Right lobe of liver (tissue), 6 donors: ENCODE data around the gene IGF2. TPM values are rescaled to one million over a fixed set of nuclear protein-coding genes. Genes with fewer than 3 reads are reported as not detected.

ENCODE experiments used
- ATAC-seq, 4 donors: fragments of 200-7000 bp; cut with Tn5 transposase; one replicate each; pipeline ENCODE4 v1.9.1; 2020; ENCODE audit warnings: mild to moderate bottlenecking in 4 of 4, moderate library complexity in 4 of 4
- DNase-seq, 3 donors: peaks; one replicate each; pipeline ENCODE4 v3.0.0-alpha.2; 2020
- H3K27ac ChIP-seq, 3 donors: fragments of 200-600 bp; one replicate each; pipeline ENCODE4 v1.8.0; 2022
- H3K27me3 ChIP-seq, 2 donors: fragments of 200-600 bp; one replicate each; pipeline ENCODE4 v1.8.0; 2022
- H3K36me3 ChIP-seq, 4 donors: fragments of 200-600 bp; sonication (generic) in 1 of 4; one replicate each; pipeline versions ENCODE4 v1.5.1 to v1.8.0; 2017 to 2022; ENCODE audit warnings: control low read depth in 1 of 4
- H3K4me1 ChIP-seq, 4 donors: fragments of 200-600 bp; sonication (generic) in 1 of 4; one replicate each; pipeline versions ENCODE4 v1.5.1 to v1.8.0; 2017 to 2022; ENCODE audit warnings: control low read depth in 1 of 4
- H3K4me3 ChIP-seq, 3 donors: fragments of 200-600 bp; one replicate each; pipeline ENCODE4 v1.8.0; 2022
- H3K9me3 ChIP-seq, 4 donors: fragments of 200-600 bp; sonication (generic) in 1 of 4; one replicate each; pipeline versions ENCODE4 v1.5.1 to v1.8.0; 2017 to 2022; ENCODE audit warnings: control low read depth in 1 of 4
- POLR2A ChIP-seq: fragments of 450-650 bp; IDR thresholded peaks from one replicate; pipeline ENCODE4 v1.6.1; 2017; ENCODE audit warnings: antibody characterized with exemption, mild to moderate bottlenecking
- WGBS: methylation state at CpG from one replicate; pipeline ENCODE4 v1.1.6; 2018; ENCODE audit warnings: low coverage, low lambda C conversion rate; ENCODE audit not compliant: insufficient coverage; ENCODE audit errors: missing lambda C conversion rate; 5-methylcytosine and 5-hydroxymethylcytosine counted together
- intact Hi-C, 2 donors: fragments of 100-400 bp; cut with DNase I; formaldehyde crosslinking; loops; one replicate each; pipeline versions ENCODE4 v1.11.2 to v1.14.1; 2022
- total RNA-seq, 6 experiments: library from RNA; depleted of rRNA in 2 of 6; stranded (reverse); fragments of >200 nt in 2 of 6; fragmentation: NEBNext Ultra II Directional in 3 of 6; extraction: Animal tissue kit (Norgen Biotek cat#: 25700) in 3 of 6; gene quantifications; one replicate each; pipeline versions ENCODE4 v1.1.0 to v1.2.4, GENCODE V29; 2016 to 2023
- TF ChIP-seq, protein P1 (sequence below), 4 donors: fragments of 200-600 bp in 3 of 4; fragments of 450-650 bp in 1 of 4; IDR thresholded peaks; one replicate each; pipeline versions ENCODE4 v1.5.1 to v1.8.0; 2016 to 2022; ENCODE audit warnings: antibody characterized with exemption in 4 of 4, mild to moderate bottlenecking in 2 of 4
- donor health status: DM: no; HTN: yes; CAD: no.
- donor health status: DM: no; HTN: no; CAD: no.
- donor health status: DM: no; HTN: no; CAD: no.
- donor health status: DM: no; HTN: yes; CAD: no.
- donor health status: DM: no; HTN: yes; CAD: no.

The IGF2 gene
- total RNA-seq, 6 experiments from 2014 or later: 86.6 to 289 (median 177) TPM

GRCh38 chr11:2132246-2132645 is 6.9 kb downstream of the IGF2 start:
- DNase-seq (no peak), ATAC-seq (no peak)
- intact Hi-C loops: no loop called here
- Histone ChIP-seq H3K27me3 (no peaks in the 10 kb centered on the region), H3K36me3 (peaks cover 0 to 31% (median 14%) of the 10 kb centered on the region in 4 donors), H3K4me3 (no peak overlapping the region), H3K4me1 (peaks cover 0 to 29% (median 5%) of the 10 kb centered on the region in 4 donors), H3K27ac (no peak overlapping the region), H3K9me3 (no peaks in the 10 kb centered on the region)
- TF ChIP-seq POLR2A: no peak
- TF ChIP-seq, protein P1, sequence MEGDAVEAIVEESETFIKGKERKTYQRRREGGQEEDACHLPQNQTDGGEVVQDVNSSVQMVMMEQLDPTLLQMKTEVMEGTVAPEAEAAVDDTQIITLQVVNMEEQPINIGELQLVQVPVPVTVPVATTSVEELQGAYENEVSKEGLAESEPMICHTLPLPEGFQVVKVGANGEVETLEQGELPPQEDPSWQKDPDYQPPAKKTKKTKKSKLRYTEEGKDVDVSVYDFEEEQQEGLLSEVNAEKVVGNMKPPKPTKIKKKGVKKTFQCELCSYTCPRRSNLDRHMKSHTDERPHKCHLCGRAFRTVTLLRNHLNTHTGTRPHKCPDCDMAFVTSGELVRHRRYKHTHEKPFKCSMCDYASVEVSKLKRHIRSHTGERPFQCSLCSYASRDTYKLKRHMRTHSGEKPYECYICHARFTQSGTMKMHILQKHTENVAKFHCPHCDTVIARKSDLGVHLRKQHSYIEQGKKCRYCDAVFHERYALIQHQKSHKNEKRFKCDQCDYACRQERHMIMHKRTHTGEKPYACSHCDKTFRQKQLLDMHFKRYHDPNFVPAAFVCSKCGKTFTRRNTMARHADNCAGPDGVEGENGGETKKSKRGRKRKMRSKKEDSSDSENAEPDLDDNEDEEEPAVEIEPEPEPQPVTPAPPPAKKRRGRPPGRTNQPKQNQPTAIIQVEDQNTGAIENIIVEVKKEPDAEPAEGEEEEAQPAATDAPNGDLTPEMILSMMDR (IDR thresholded peaks at IDR 0.05): no peak
- WGBS: 67% methylated on average over 5 of the region's 6 CpGs

GRCh38 chr11:2131371-2132236 is 7.6 kb downstream of the IGF2 start:
- no peak overlapping the region for H3K4me3 ChIP-seq
- H3K27me3 ChIP-seq: no peaks in the 10 kb centered on the region
- H3K4me1 ChIP-seq: peaks cover 0 to 26% (median 4%) of the 10 kb centered on the region in 4 donors
- H3K36me3 ChIP-seq: peaks cover 0 to 31% (median 14%) of the 10 kb centered on the region in 4 donors
- intact Hi-C loops: no loop called here
- TF ChIP-seq POLR2A: no peak
- TF ChIP-seq, protein P1 (IDR thresholded peaks at IDR 0.05): no peak
- DNase-seq (no peak), ATAC-seq (no peak)
- WGBS: 79% methylated on average over 28 of the region's 28 CpGs
- H3K27ac ChIP-seq: no peak overlapping the region
- no peaks in the 10 kb centered on the region for H3K9me3 ChIP-seq

- no peak overlapping the region for H3K27ac ChIP-seq
- peaks cover 0 to 19% (median under 1%) of the 10 kb centered on the region in 4 donors for H3K4me1 ChIP-seq
- H3K27me3 ChIP-seq: no peaks in the 10 kb centered on the region
- H3K9me3 ChIP-seq: no peaks in the 10 kb centered on the region
- 65% methylated on average over 2 of the region's 18 CpGs for WGBS
- DNase-seq: peak; percentile 12 to 42 (median 39)
- H3K4me3 ChIP-seq: no peak overlapping the region
- peaks cover 0 to 31% (median 14%) of the 10 kb centered on the region in 4 donors for H3K36me3 ChIP-seq
- no peak for ATAC-seq
- no peak for TF ChIP-seq POLR2A
- TF ChIP-seq, protein P1 (IDR thresholded peaks at IDR 0.05): no peak
- intact Hi-C loops: no loop called here
Measured at GRCh38 chr11:2130881-2131352, 8.3 kb downstream of the IGF2 start.

DNA sequence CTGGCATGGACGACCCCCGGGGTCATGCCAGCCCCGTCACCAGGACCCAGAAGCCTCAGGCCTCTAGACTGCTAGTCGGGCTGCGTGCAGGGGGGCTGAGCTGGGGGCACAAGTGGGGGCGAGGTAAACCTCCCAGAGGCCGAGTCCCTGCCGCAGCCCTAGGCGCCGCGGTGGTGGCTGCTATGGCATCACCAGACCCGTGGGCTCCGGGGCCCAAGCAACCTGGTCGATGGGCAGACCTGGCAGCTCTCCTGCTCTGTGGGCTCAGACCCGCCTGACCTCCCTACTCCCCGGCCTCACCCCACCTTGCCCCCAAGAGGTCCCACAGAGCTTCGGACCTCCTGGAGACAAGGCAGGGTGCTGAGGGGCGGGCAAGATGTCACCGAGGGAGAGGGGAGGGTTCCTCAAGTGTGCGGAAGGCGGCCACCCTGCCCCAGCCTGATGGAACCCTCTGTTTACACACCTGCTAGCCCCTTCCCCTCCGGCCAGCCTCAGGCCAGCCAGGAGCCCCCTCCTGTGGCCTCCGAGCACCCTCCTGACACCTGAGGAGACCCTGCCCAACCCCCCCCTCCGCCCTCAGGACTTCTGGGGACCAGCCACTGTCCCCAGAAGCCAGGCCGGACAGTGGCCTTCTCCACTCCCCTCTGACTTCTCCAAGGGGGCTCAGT is 9.4 kb downstream of the IGF2 start:
- Histone ChIP-seq H3K36me3 (peaks cover 0 to 30% (median 12%) of the 10 kb centered on the region in 4 donors), H3K27me3 (no peaks in the 10 kb centered on the region), H3K9me3 (no peaks in the 10 kb centered on the region), H3K4me1 (peaks cover 0 to 8% (median 0%) of the 10 kb centered on the region in 4 donors), H3K27ac (no peak overlapping the region), H3K4me3 (no peak overlapping the region)
- 80% methylated on average over 1 of the region's 25 CpGs for WGBS
- ATAC-seq (no peak), DNase-seq (peak; percentile 14 to 51 (median 49))
- intact Hi-C loops: no loop called here
- TF ChIP-seq, protein P1 (IDR thresholded peaks at IDR 0.05): no peak
- TF ChIP-seq POLR2A: no peak
